H1 (cell line): ENCODE results near the gene TSC22D1. TPM values are rescaled to one million over a fixed set of nuclear protein-coding genes. Genes with fewer than 3 reads are reported as not detected.

Experiments used
- CTCF ChIA-PET: fragments of 300-600 bp; sonication (Branson Sonifier 250); formaldehyde crosslinking; loops from one replicate; lab custom pipeline; 2021; ENCODE audit not compliant: partially characterized antibody; lab: Charles Lee
- POLR2A ChIA-PET: fragments of 300-600 bp; sonication (Branson Sonifier 250); formaldehyde crosslinking; loops from one replicate; lab custom pipeline; 2021; ENCODE audit warnings: inconsistent platforms; ENCODE audit not compliant: partially characterized antibody; lab: Charles Lee
- DNase-seq, 2 experiments: peaks; one replicate each; pipeline versions ENCODE4 v3.0.0 to v3.0.0-alpha.2; 2010 to 2022; ENCODE audit warnings: low spot score in 2 of 2, low read depth in 1 of 2, mixed read lengths in 1 of 2
- FAIRE-seq: peaks from 2 replicates; lab custom pipeline; 2011; peaks lifted over from hg19 to GRCh38; lab: Jason Lieb, UNC
- H2AFZ ChIP-seq: 2 replicates; pipeline ENCODE4 v1.8.1; 2012; ENCODE audit warnings: low read length, inconsistent platforms
- H2AK5ac ChIP-seq: 2 replicates; pipeline ENCODE4 v1.6.1; 2013; ENCODE audit warnings: low read depth, low read length
- H2BK120ac ChIP-seq: replicated peaks from 2 replicates; pipeline ENCODE3; 2013; ENCODE audit warnings: low read depth, low read length, inconsistent platforms
- H2BK12ac ChIP-seq: 2 replicates; pipeline ENCODE4 v1.6.1; 2013; ENCODE audit warnings: low read depth, low read length
- H2BK15ac ChIP-seq: 2 replicates; pipeline ENCODE4 v1.6.1; 2013; ENCODE audit warnings: low read length
- H2BK20ac ChIP-seq: 2 replicates; pipeline ENCODE4 v1.6.1; 2013; ENCODE audit warnings: low read length
- H2BK5ac ChIP-seq: 2 replicates; pipeline ENCODE4 v1.6.1; 2013; ENCODE audit warnings: low read depth, low read length
- H3K14ac ChIP-seq: 2 replicates; pipeline ENCODE4 v1.6.1; 2013; ENCODE audit warnings: inconsistent platforms; ENCODE audit not compliant: insufficient read length
- H3K18ac ChIP-seq: 2 replicates; pipeline ENCODE4 v1.6.1; 2013; ENCODE audit warnings: low read length; ENCODE audit errors: extremely low read depth
- H3K23ac ChIP-seq: 2 replicates; pipeline ENCODE4 v1.6.1; 2013; ENCODE audit warnings: inconsistent platforms; ENCODE audit not compliant: insufficient read length
- H3K23me2 ChIP-seq: 2 replicates; pipeline ENCODE4 v1.6.1; 2013; ENCODE audit warnings: low read depth, low read length
- H3K27ac ChIP-seq: 2 replicates; pipeline ENCODE4 v1.6.1; 2011; ENCODE audit warnings: low read depth, low read length, inconsistent platforms
- H3K27me3 ChIP-seq, 4 experiments: replicated peaks in 1 of 4; 1 replicate in 1 of 4; 2 replicates in 3 of 4; pipeline versions ENCODE4 v1.6.1 to v1.8.1; 2011 to 2013; ENCODE audit warnings: low read length in 3 of 4, mild to moderate bottlenecking in 3 of 4, inconsistent platforms in 2 of 4, mixed read lengths in 2 of 4, moderate library complexity in 1 of 4; ENCODE audit not compliant: control insufficient read depth in 3 of 4, insufficient read depth in 3 of 4; ENCODE audit errors: extremely low read depth in 1 of 4
- H3K36me3 ChIP-seq, 4 experiments: 2 replicates each; pipeline versions ENCODE4 v1.6.1 to v1.8.1; 2011 to 2013; ENCODE audit warnings: mild to moderate bottlenecking in 4 of 4, low read length in 3 of 4, moderate library complexity in 2 of 4, control low read depth in 1 of 4, inconsistent platforms in 1 of 4; ENCODE audit not compliant: insufficient read depth in 4 of 4, control insufficient read depth in 2 of 4
- H3K4ac ChIP-seq: replicated peaks from 2 replicates; pipeline ENCODE3; 2013; ENCODE audit warnings: low read length, low read depth, mixed read lengths, inconsistent platforms; ENCODE audit not compliant: insufficient read length
- H3K4me1 ChIP-seq, 4 experiments: replicated peaks in 1 of 4; 1 replicate in 1 of 4; 2 replicates in 3 of 4; pipeline versions ENCODE4 v1.6.1 to v1.8.1; 2011 to 2013; ENCODE audit warnings: low read length in 3 of 4, inconsistent platforms in 2 of 4, mixed read lengths in 1 of 4; ENCODE audit not compliant: insufficient read depth in 4 of 4, control insufficient read depth in 3 of 4
- H3K4me2 ChIP-seq, 2 experiments: 2 replicates each; pipeline versions ENCODE4 v1.6.1 to v1.8.1; 2011 to 2013; ENCODE audit warnings: low read depth in 2 of 2, low read length in 2 of 2, control low read depth in 1 of 2, inconsistent platforms in 1 of 2, mild to moderate bottlenecking in 1 of 2; ENCODE audit not compliant: insufficient read depth in 1 of 2
- H3K4me3 ChIP-seq, 4 experiments: fragments of 200-600, 300-600 bp in 1 of 4; sonication (generic), shearing (Covaris generic), sonication (Bioruptor Twin) in 1 of 4; 2 replicates each; pipeline versions ENCODE4 v1.5.1 to v1.8.1; 2011 to 2016; ENCODE audit warnings: low read length in 4 of 4, low read depth in 3 of 4, control low read depth in 2 of 4, inconsistent platforms in 2 of 4, mild to moderate bottlenecking in 2 of 4, mixed read lengths in 1 of 4, moderate library complexity in 1 of 4; ENCODE audit not compliant: insufficient read depth in 2 of 4; ENCODE audit errors: extremely low read depth in 1 of 4
- H3K56ac ChIP-seq: replicated peaks from 2 replicates; pipeline ENCODE3; 2013; ENCODE audit warnings: low read depth, mild to moderate bottlenecking, mixed read lengths, low read length, inconsistent platforms; ENCODE audit not compliant: insufficient read length
- H3K79me1 ChIP-seq: 2 replicates; pipeline ENCODE4 v1.6.1; 2013; ENCODE audit warnings: low read depth, low read length, control low read depth
- H3K79me2 ChIP-seq, 2 experiments: 2 replicates each; pipeline versions ENCODE4 v1.6.1 to v1.8.1; 2012 to 2013; ENCODE audit warnings: low read length in 2 of 2, mild to moderate bottlenecking in 2 of 2, inconsistent platforms in 1 of 2; ENCODE audit not compliant: insufficient read depth in 2 of 2, control insufficient read depth in 1 of 2
- H3K9ac ChIP-seq, 4 experiments: replicated peaks in 1 of 4; 1 replicate in 1 of 4; 2 replicates in 3 of 4; pipeline versions ENCODE4 v1.6.1 to v1.8.1; 2011 to 2013; ENCODE audit warnings: low read depth in 3 of 4, low read length in 3 of 4, control low read depth in 2 of 4, mild to moderate bottlenecking in 2 of 4, moderate library complexity in 2 of 4, inconsistent platforms in 1 of 4; ENCODE audit errors: extremely low read depth in 1 of 4
- H3K9me3 ChIP-seq, 2 experiments: 2 replicates each; pipeline versions ENCODE4 v1.6.1 to v1.8.1; 2012 to 2013; ENCODE audit warnings: mild to moderate bottlenecking in 2 of 2, moderate library complexity in 2 of 2, control low read depth in 1 of 2, inconsistent platforms in 1 of 2, low read depth in 1 of 2, low read length in 1 of 2, mixed read lengths in 1 of 2; ENCODE audit not compliant: insufficient read depth in 2 of 2
- H4K20me1 ChIP-seq, 2 experiments: replicated peaks in 1 of 2; 2 replicates each; pipeline versions ENCODE3 to v1.8.1; 2011 to 2013; ENCODE audit warnings: inconsistent platforms in 2 of 2, low read length in 2 of 2, mild to moderate bottlenecking in 1 of 2; ENCODE audit not compliant: insufficient read depth in 2 of 2, control insufficient read depth in 1 of 2
- H4K5ac ChIP-seq: 2 replicates; pipeline ENCODE4 v1.6.1; 2013; ENCODE audit warnings: low read length, low read depth, mixed read lengths, inconsistent platforms; ENCODE audit not compliant: insufficient read length
- H4K8ac ChIP-seq: 2 replicates; pipeline ENCODE4 v1.8.0; 2013; ENCODE audit warnings: mild to moderate bottlenecking, moderate library complexity, low read length, inconsistent platforms; ENCODE audit not compliant: insufficient read depth; ENCODE audit errors: extremely low read depth
- H4K91ac ChIP-seq: replicated peaks from 2 replicates; pipeline ENCODE3; 2013; ENCODE audit warnings: low read length, mixed read lengths, inconsistent platforms; ENCODE audit not compliant: insufficient read length
- ATF3 ChIP-seq: IDR thresholded peaks from 2 replicates; pipeline ENCODE4 v1.6.1; 2011; ENCODE audit warnings: low read depth, mild to moderate bottlenecking, low read length; ENCODE audit not compliant: insufficient read depth
- BRCA1 ChIP-seq: IDR thresholded peaks from 2 replicates; pipeline ENCODE4 v1.6.1; 2012; ENCODE audit warnings: low read depth, low read length, improper control_type of control experiment
- CHD2 ChIP-seq: IDR thresholded peaks from 2 replicates; pipeline ENCODE4 v1.6.1; 2012; ENCODE audit warnings: low read length, improper control_type of control experiment
- HDAC2 ChIP-seq, 2 experiments: fragments of 300-600 bp in 1 of 2; sonication (generic) in 1 of 2; IDR thresholded peaks; 2 replicates each; pipeline ENCODE4 v1.6.1; 2011 to 2012; ENCODE audit warnings: low read depth in 2 of 2, low read length in 2 of 2, mild to moderate bottlenecking in 2 of 2, moderate library complexity in 2 of 2, borderline replicate concordance in 1 of 2, inconsistent platforms in 1 of 2
- JUN ChIP-seq: IDR thresholded peaks from 2 replicates; pipeline ENCODE4 v1.6.1; 2011; ENCODE audit warnings: low read depth, mild to moderate bottlenecking, improper control_type of control experiment, low read length
- KDM1A ChIP-seq: fragments of 200-600, 300-600 bp; sonication (generic); IDR thresholded peaks from 2 replicates; pipeline ENCODE4 v1.7.1; 2016; ENCODE audit warnings: mild to moderate bottlenecking, low read length, borderline replicate concordance
- MAFK ChIP-seq: IDR thresholded peaks from 2 replicates; pipeline ENCODE4 v1.6.1; 2012; ENCODE audit warnings: low read depth, mild to moderate bottlenecking, improper control_type of control experiment, low read length
- POLR2AphosphoS5 ChIP-seq: IDR thresholded peaks from 2 replicates; pipeline ENCODE4 v1.6.1; 2011; ENCODE audit warnings: low read depth, low read length
- SIX5 ChIP-seq: IDR thresholded peaks from 2 replicates; pipeline ENCODE4 v1.6.1; 2011; ENCODE audit warnings: mild to moderate bottlenecking, low read depth, low read length
- SP1 ChIP-seq: IDR thresholded peaks from 2 replicates; pipeline ENCODE4 v1.6.1; 2011; ENCODE audit warnings: low read depth, low read length
- SP2 ChIP-seq: IDR thresholded peaks from 2 replicates; pipeline ENCODE4 v1.6.1; 2012; ENCODE audit warnings: mild to moderate bottlenecking, low read length, inconsistent platforms
- WGBS, 2 experiments: shearing (Covaris generic) in 1 of 2; methylation state at CpG; one replicate each; pipeline versions ENCODE4 v1.1.6 to v1.1.7; 2013 to 2015; ENCODE audit warnings: low lambda C conversion rate in 2 of 2, mixed read lengths in 2 of 2, inconsistent platforms in 1 of 2, low coverage in 1 of 2, missing lambda C conversion rate in 1 of 2; ENCODE audit not compliant: insufficient replicate concordance in 2 of 2, insufficient coverage in 1 of 2, insufficient read length in 1 of 2; ENCODE audit errors: extremely low coverage in 1 of 2, missing lambda C conversion rate in 1 of 2; 5-methylcytosine and 5-hydroxymethylcytosine counted together
- polyA plus RNA-seq, 7 experiments: library from polyadenylated mRNA; depleted of rRNA in 3 of 7; stranded (reverse) in 5 of 7; unstranded in 2 of 7; fragments of >200 nt in 5 of 7; fragments of 200-250 nt in 2 of 7; gene quantifications; 1 replicate in 5 of 7; 2 replicates in 1 of 7; 4 replicates in 1 of 7; pipeline versions ENCODE4 v1.2.1 to v1.2.3, GENCODE V29; 2011 to 2013; ENCODE audit warnings: missing spikeins in 2 of 7, mixed read lengths in 2 of 7
- total RNA-seq: library from RNA; stranded (reverse); fragmentation: NEBNext Ultra II Directional; extraction: Animal tissue kit (Norgen Biotek cat#: 25700); gene quantifications from 2 replicates; pipeline ENCODE4 v1.2.1, GENCODE V29; 2021
- TF ChIP-seq, protein P1 (sequence below), 3 experiments: IDR thresholded peaks; 1 replicate in 2 of 3; 2 replicates in 1 of 3; pipeline versions ENCODE4 v1.5.1 to v1.6.1; 2011; ENCODE audit warnings: low read length in 3 of 3, mild to moderate bottlenecking in 3 of 3, inconsistent platforms in 2 of 3, low read depth in 1 of 3, moderate library complexity in 1 of 3; ENCODE audit not compliant: insufficient read depth in 1 of 3; ENCODE audit errors: control extremely low read depth in 1 of 3

The TSC22D1 gene
- total and polyA plus RNA-seq, 2 of the 8 experiments (the other 6 are each of a cell fraction or from before 2014, with no cell fraction given) = 52.6 to 80.9 TPM

DNA sequence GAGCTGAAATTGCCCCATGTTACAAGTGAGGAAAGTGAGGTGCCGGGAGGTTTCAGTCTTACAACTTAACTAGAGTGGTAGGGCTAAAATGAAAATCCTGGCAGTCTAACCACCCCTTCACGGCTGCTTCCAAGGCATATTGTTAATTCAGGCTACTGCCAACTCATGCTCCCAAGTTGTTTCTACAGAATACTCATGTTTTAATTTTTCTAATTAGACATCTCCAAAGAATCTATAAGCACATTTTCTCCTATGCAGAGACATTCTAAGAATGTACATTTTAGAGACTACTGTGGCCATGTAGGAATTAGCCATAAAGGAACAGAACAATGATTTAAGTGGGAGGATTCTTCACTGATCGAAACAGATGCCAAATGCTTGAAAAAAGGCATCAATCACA, 7.0 kb upstream of the TSC22D1 start:
- no peak for DNase-seq
- no peak overlapping the region for H3K4me2 ChIP-seq
- no peak overlapping the region for H3K18ac ChIP-seq
- no peak overlapping the region for H3K4me3 ChIP-seq
- H3K9me3 ChIP-seq = no peaks in the 10 kb centered on the region
- H3K56ac ChIP-seq = no peak overlapping the region
- H3K23me2 ChIP-seq = peaks cover 2% of the 10 kb centered on the region; the same call in 1 of the 2 replicates
- H3K79me2 ChIP-seq = no peaks in the 10 kb centered on the region
- H3K36me3 ChIP-seq = no peaks in the 10 kb centered on the region
- no peak overlapping the region for H2BK15ac ChIP-seq
- H3K4ac ChIP-seq = no peak overlapping the region
- no peak for FAIRE-seq
- no peak overlapping the region for H2BK5ac ChIP-seq
- no peak overlapping the region for H4K5ac ChIP-seq
- no peak overlapping the region for H3K23ac ChIP-seq
- H3K79me1 ChIP-seq = no peaks in the 10 kb centered on the region
- no peak overlapping the region for H2BK12ac ChIP-seq
- H3K27me3 ChIP-seq = no peaks in the 10 kb centered on the region
- POLR2A ChIA-PET = no interaction called here
- H2BK20ac ChIP-seq = no peak overlapping the region
- H2AFZ ChIP-seq = no peak overlapping the region
- CTCF ChIA-PET = interaction anchor here (0.7 to 1.0 kb wide), 2 partner anchors 52 to 108 kb away, joined by 3 read pairs; no protein-coding TSS in a partner anchor
- no peak overlapping the region for H3K14ac ChIP-seq
- no peak overlapping the region for H3K9ac ChIP-seq
- no peak overlapping the region for H2BK120ac ChIP-seq
- H3K4me1 ChIP-seq = peaks cover 0 to 6% (median 3%) of the 10 kb centered on the region in 4 experiments; a peak in 4 of 7 replicates
- no peak overlapping the region for H2AK5ac ChIP-seq
- H4K91ac ChIP-seq = no peak overlapping the region
- H4K8ac ChIP-seq = no peak overlapping the region
- no peak overlapping the region for H3K27ac ChIP-seq
- TF ChIP-seq BRCA1 (no peak), CHD2 (no peak), ATF3 (no peak), HDAC2 (IDR thresholded peaks at IDR 0.05; ENCODE audit: borderline replicate concordance in 1 of 2, low read depth in 2 of 2, low read length in 2 of 2) (no peak), MAFK (no peak), SP2 (no peak), SP1 (no peak), POLR2AphosphoS5 (no peak), JUN (no peak), SIX5 (no peak), KDM1A (no peak)
- TF ChIP-seq, protein P1, sequence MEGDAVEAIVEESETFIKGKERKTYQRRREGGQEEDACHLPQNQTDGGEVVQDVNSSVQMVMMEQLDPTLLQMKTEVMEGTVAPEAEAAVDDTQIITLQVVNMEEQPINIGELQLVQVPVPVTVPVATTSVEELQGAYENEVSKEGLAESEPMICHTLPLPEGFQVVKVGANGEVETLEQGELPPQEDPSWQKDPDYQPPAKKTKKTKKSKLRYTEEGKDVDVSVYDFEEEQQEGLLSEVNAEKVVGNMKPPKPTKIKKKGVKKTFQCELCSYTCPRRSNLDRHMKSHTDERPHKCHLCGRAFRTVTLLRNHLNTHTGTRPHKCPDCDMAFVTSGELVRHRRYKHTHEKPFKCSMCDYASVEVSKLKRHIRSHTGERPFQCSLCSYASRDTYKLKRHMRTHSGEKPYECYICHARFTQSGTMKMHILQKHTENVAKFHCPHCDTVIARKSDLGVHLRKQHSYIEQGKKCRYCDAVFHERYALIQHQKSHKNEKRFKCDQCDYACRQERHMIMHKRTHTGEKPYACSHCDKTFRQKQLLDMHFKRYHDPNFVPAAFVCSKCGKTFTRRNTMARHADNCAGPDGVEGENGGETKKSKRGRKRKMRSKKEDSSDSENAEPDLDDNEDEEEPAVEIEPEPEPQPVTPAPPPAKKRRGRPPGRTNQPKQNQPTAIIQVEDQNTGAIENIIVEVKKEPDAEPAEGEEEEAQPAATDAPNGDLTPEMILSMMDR (IDR thresholded peaks at IDR 0.05; ENCODE audit: control extremely low read depth in 1 of 3, insufficient read depth in 1 of 3, low read depth in 1 of 3, low read length in 3 of 3) = no peak
- 86% methylated on average over 3 of the region's 3 CpGs; no CpG with 5 or more reads in 1 of the 2 experiments for WGBS, 2 experiments
- no peaks in the 10 kb centered on the region for H4K20me1 ChIP-seq
